PC-3 (cell line): Measurements from ENCODE around the gene SLIT1.

Source experiments
- CTCF ChIP-seq: fragments of 300-600 bp; sonication (generic); conservative IDR thresholded peaks from 2 replicates; pipeline ENCODE4 v1.5.1; 2017; ENCODE audit warnings: antibody characterized with exemption, low read depth, mild to moderate bottlenecking, low read length
- EZH2 ChIP-seq: fragments of 300-600 bp; sonication (generic); IDR thresholded peaks from one replicate; pipeline ENCODE4 v1.6.1; 2017; ENCODE audit warnings: antibody characterized with exemption, mild to moderate bottlenecking, low read length; ENCODE audit not compliant: unreplicated experiment
- EZH2phosphoT487 ChIP-seq: fragments of 300-600 bp; sonication (generic); IDR thresholded peaks from 2 replicates; pipeline ENCODE4 v1.6.1; 2018; ENCODE audit warnings: mild to moderate bottlenecking, antibody characterized with exemption, low read length, borderline replicate concordance

- TF ChIP-seq EZH2 (no peak), EZH2phosphoT487 (no peak), CTCF (no peak)
These were observed 142.8 kb downstream of the SLIT1 start for GRCh38 chr10:97042716-97043562.
